ENCODE measurements around the gene CFAP70.

Gene CFAP70

DNA sequence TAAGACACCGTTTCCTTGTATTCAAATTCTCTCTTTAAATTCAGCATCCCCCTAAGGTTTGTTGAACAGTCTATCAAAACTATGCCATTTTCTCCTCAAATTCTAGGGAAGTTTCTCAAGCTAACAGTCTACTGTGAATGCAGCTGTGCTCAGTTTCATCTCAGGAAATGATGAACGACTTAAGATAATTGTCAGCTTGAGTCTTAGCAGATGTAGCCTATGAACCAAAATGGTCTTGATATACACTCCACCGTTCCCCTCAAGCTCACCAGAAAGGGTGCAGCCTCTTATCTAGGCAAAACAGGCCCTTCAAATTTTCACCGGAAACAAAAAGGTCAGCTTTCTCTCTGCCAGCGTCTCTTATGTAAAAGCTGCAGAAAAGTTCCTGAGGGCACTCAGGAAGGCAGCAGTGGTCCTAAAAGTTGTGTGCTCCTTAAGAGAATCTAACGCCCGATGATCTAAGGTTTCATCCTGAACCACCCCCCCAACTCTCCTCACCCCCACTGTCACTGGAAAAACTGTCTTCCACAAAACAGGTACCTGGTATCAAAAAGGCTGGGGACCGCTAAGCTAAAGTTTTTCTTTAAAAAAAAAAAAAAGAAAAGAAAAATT lies 113.7 kb downstream of the CFAP70 start:
- peaks cover 25% of the 10 kb centered on the region for H3K4me1 ChIP-seq (ENCODE audit: low read length)
- H4K20me1 ChIP-seq (ENCODE audit: insufficient read depth, low read length), result no peaks in the 10 kb centered on the region; the same call in 1 of the 2 replicates
- H3K79me2 ChIP-seq (ENCODE audit: low read length), result peaks cover 57% of the 10 kb centered on the region
- H2AFZ ChIP-seq (ENCODE audit: low read depth, low read length), result no peak overlapping the region
- peaks cover 40% of the 10 kb centered on the region for H3K36me3 ChIP-seq (replicated peaks; ENCODE audit: low read depth, low read length)
- H3K27ac ChIP-seq (ENCODE audit: low read length), result peak overlapping the region; percentile 16; the same call in 1 of the 2 replicates
- peak overlapping the region; percentile 96 for H3K9ac ChIP-seq (ENCODE audit: low read length)
- H3K4me3 ChIP-seq (ENCODE audit: low read length), result peak overlapping the region; percentile 98
- TF ChIP-seq EZH2phosphoT487 (IDR thresholded peaks at IDR 0.05; ENCODE audit: low read depth), result no peak
- TF ChIP-seq, protein P1, sequence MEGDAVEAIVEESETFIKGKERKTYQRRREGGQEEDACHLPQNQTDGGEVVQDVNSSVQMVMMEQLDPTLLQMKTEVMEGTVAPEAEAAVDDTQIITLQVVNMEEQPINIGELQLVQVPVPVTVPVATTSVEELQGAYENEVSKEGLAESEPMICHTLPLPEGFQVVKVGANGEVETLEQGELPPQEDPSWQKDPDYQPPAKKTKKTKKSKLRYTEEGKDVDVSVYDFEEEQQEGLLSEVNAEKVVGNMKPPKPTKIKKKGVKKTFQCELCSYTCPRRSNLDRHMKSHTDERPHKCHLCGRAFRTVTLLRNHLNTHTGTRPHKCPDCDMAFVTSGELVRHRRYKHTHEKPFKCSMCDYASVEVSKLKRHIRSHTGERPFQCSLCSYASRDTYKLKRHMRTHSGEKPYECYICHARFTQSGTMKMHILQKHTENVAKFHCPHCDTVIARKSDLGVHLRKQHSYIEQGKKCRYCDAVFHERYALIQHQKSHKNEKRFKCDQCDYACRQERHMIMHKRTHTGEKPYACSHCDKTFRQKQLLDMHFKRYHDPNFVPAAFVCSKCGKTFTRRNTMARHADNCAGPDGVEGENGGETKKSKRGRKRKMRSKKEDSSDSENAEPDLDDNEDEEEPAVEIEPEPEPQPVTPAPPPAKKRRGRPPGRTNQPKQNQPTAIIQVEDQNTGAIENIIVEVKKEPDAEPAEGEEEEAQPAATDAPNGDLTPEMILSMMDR (IDR thresholded peaks at IDR 0.05; ENCODE audit: low read depth, low read length), result no peak
- H3K27me3 ChIP-seq (ENCODE audit: low read depth, low read length), result no peaks in the 10 kb centered on the region
- H3K9me3 ChIP-seq (ENCODE audit: insufficient read depth, low read length), result no peaks in the 10 kb centered on the region
- H3K4me2 ChIP-seq (ENCODE audit: low read length), result peak overlapping the region; percentile 95

DNA sequence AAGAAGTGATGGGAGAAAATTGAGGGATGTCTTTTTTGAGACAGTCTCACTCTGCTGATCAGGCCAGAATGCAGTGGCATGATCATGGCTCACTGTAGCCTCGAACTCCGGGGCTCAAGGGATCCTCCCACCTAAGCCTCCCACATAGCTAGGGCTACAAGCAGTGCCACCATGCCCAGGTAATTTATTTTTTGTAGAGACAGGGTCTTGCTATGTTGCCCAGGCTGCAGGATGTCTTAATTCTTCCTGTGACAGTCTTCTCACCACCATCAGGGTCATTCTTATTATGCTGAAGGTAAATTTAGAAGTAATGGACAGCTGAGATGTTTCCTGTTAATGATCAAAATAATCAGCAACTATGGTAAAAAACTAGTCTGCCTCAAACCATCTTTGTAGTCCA lies 118.8 kb downstream of the CFAP70 start:
- H3K27me3 ChIP-seq (ENCODE audit: low read depth, low read length), result no peaks in the 10 kb centered on the region
- H2AFZ ChIP-seq (ENCODE audit: low read depth, low read length), result no peak overlapping the region
- TF ChIP-seq EZH2phosphoT487 (IDR thresholded peaks at IDR 0.05; ENCODE audit: low read depth), result no peak
- TF ChIP-seq, protein P1 (IDR thresholded peaks at IDR 0.05; ENCODE audit: low read depth, low read length), result no peak
- H3K9me3 ChIP-seq (ENCODE audit: insufficient read depth, low read length), result no peaks in the 10 kb centered on the region
- H3K4me1 ChIP-seq (ENCODE audit: low read length), result peaks cover 5% of the 10 kb centered on the region
- no peak overlapping the region for H3K4me2 ChIP-seq (ENCODE audit: low read length)
- peaks cover 17% of the 10 kb centered on the region for H3K79me2 ChIP-seq (ENCODE audit: low read length)
- no peak overlapping the region for H3K4me3 ChIP-seq (ENCODE audit: low read length)
- H3K36me3 ChIP-seq (replicated peaks; ENCODE audit: low read depth, low read length), result peaks cover 40% of the 10 kb centered on the region
- no peaks in the 10 kb centered on the region; the same call in 1 of the 2 replicates for H4K20me1 ChIP-seq (ENCODE audit: insufficient read depth, low read length)
- H3K9ac ChIP-seq (ENCODE audit: low read length), result no peak overlapping the region
- no peak overlapping the region for H3K27ac ChIP-seq (ENCODE audit: low read length)

DNA sequence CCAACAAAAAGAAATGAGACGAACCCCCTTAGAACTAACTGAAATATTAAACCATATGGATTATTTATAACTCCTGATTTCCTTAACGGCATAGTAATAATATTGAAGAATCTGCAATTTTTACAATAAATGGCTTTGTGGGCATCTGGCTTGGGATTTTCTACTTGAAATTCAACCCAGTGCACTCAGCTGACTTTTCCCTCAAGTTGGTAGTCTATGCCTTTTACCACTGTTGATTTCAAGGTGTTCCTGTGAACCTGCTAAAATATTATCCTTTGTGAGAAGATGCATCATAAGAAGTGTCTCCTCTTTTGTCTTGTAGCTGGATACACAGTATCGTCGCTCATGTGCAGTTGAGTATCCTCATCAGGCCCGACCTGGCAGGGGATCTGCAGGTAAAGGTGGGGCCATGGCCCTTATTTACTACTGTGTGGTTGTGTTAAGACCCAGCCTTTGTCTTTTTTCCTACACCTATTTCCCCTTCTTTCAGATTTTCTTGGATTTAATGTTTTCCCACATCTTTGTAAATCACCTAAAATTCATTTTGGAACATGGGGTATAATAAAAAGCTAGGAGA lies 119.6 kb downstream of the CFAP70 start:
- peaks cover 36% of the 10 kb centered on the region for H3K36me3 ChIP-seq (replicated peaks; ENCODE audit: low read depth, low read length)

DNA sequence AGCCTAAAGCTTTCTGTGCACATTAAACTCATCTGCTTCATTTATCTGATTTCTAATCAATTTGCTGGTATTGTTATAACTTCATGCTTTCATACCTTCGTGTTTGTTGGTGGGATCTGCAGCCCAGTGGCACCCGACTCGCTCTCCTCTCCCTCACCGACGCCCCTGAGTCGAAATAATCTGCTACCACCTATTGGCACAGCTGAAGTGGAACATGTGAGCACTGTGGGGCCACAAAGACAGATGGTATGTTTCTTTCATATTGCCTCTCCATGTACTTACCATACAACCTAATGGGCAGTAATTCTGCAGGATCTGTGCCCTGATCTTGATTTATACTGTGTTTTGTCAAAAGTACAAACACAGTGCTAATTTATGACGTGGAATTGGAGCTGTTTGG lies 124.0 kb downstream of the CFAP70 start:
- H3K79me2 ChIP-seq (ENCODE audit: low read length), result no peaks in the 10 kb centered on the region
- peaks cover 21% of the 10 kb centered on the region for H3K36me3 ChIP-seq (replicated peaks; ENCODE audit: low read depth, low read length)
- H3K4me2 ChIP-seq (ENCODE audit: low read length), result no peak overlapping the region
- H3K27ac ChIP-seq (ENCODE audit: low read length), result no peak overlapping the region
- H4K20me1 ChIP-seq (ENCODE audit: insufficient read depth, low read length), result no peaks in the 10 kb centered on the region
- no peak overlapping the region for H2AFZ ChIP-seq (ENCODE audit: low read depth, low read length)
- no peaks in the 10 kb centered on the region for H3K9me3 ChIP-seq (ENCODE audit: insufficient read depth, low read length)
- H3K4me3 ChIP-seq (ENCODE audit: low read length), result no peak overlapping the region
- no peak overlapping the region for H3K9ac ChIP-seq (ENCODE audit: low read length)
- H3K4me1 ChIP-seq (ENCODE audit: low read length), result no peaks in the 10 kb centered on the region
- H3K27me3 ChIP-seq (ENCODE audit: low read depth, low read length), result no peaks in the 10 kb centered on the region
- TF ChIP-seq EZH2phosphoT487 (IDR thresholded peaks at IDR 0.05; ENCODE audit: low read depth), result no peak
- TF ChIP-seq, protein P1 (IDR thresholded peaks at IDR 0.05; ENCODE audit: low read depth, low read length), result no peak

More for the DNA sequence above, 119.6 kb downstream of the CFAP70 start:
- H3K9me3 ChIP-seq (ENCODE audit: insufficient read depth, low read length), result no peaks in the 10 kb centered on the region
- H3K4me3 ChIP-seq (ENCODE audit: low read length), result no peak overlapping the region
- no peak overlapping the region for H3K27ac ChIP-seq (ENCODE audit: low read length)
- H3K27me3 ChIP-seq (ENCODE audit: low read depth, low read length), result no peaks in the 10 kb centered on the region
- TF ChIP-seq EZH2phosphoT487 (IDR thresholded peaks at IDR 0.05; ENCODE audit: low read depth), result no peak
- H3K4me1 ChIP-seq (ENCODE audit: low read length), result no peaks in the 10 kb centered on the region
- H2AFZ ChIP-seq (ENCODE audit: low read depth, low read length), result no peak overlapping the region
- no peaks in the 10 kb centered on the region for H4K20me1 ChIP-seq (ENCODE audit: insufficient read depth, low read length)
- H3K79me2 ChIP-seq (ENCODE audit: low read length), result peaks cover 8% of the 10 kb centered on the region
- H3K9ac ChIP-seq (ENCODE audit: low read length), result no peak overlapping the region
- no peak overlapping the region for H3K4me2 ChIP-seq (ENCODE audit: low read length)
